HG03108 (cell line): ENCODE results near the gene U2AF1L4.
"Not testable (repeated sequence)": the region's sequence is repeated elsewhere in the genome, so short reads cannot be mapped to it uniquely, and the experiment has no call there.

Experiments
- ATAC-seq: cut with Tn5 transposase; IDR thresholded peaks from one replicate; pipeline ENCODE4 v1.9.1; 2021; ENCODE audit warnings: moderate library complexity; ENCODE audit not compliant: unreplicated experiment

The U2AF1L4 gene

GRCh38 chr19:35781650-35782049 lies 36.4 kb upstream of the U2AF1L4 start:
- no peak for ATAC-seq

GRCh38 chr19:35780717-35781116 lies 35.5 kb upstream of the U2AF1L4 start:
- no peak for ATAC-seq

GRCh38 chr19:35780058-35780457 lies 34.8 kb upstream of the U2AF1L4 start:
- ATAC-seq, result no peak

GRCh38 chr19:35779033-35779432 lies 33.8 kb upstream of the U2AF1L4 start:
- no peak for ATAC-seq

- ATAC-seq, result no peak
These were observed 32.7 kb upstream of the U2AF1L4 start for GRCh38 chr19:35777961-35778360.

- no peak for ATAC-seq
These were observed 32.0 kb upstream of the U2AF1L4 start for GRCh38 chr19:35777086-35777841.

- ATAC-seq, result no peak
These were observed 31.0 kb upstream of the U2AF1L4 start for GRCh38 chr19:35776102-35776788.

- peak; percentile 94 for ATAC-seq
These were observed 30.3 kb upstream of the U2AF1L4 start, which contains the start of gene ARHGAP33 for GRCh38 chr19:35775298-35776101. TSS of gene ARHGAP33 (plus strand) at chr19:35775564. CDS start at chr19:35775659, 95 bp downstream.

- no peak for ATAC-seq
These were observed 29.8 kb upstream of the U2AF1L4 start for GRCh38 chr19:35775046-35775297.

- no peak for ATAC-seq
These were observed 29.2 kb upstream of the U2AF1L4 start for GRCh38 chr19:35774274-35775045.

- ATAC-seq, result no peak
These were observed 28.0 kb upstream of the U2AF1L4 start for GRCh38 chr19:35773020-35773806.

GRCh38 chr19:35772362-35772761 lies 27.1 kb upstream of the U2AF1L4 start:
- not testable (repeated sequence) for ATAC-seq

GRCh38 chr19:35768082-35768421 lies 22.8 kb upstream of the U2AF1L4 start:
- no peak for ATAC-seq

GRCh38 chr19:35767288-35768081 lies 22.3 kb upstream of the U2AF1L4 start:
- no peak for ATAC-seq

GRCh38 chr19:35766571-35767104 lies 21.4 kb upstream of the U2AF1L4 start:
- ATAC-seq, result no peak

GRCh38 chr19:35764432-35765315 lies 19.5 kb upstream of the U2AF1L4 start:
- no peak for ATAC-seq

GRCh38 chr19:35760711-35761349 lies 15.6 kb upstream of the U2AF1L4 start:
- no peak for ATAC-seq

GRCh38 chr19:35759697-35760096 lies 14.5 kb upstream of the U2AF1L4 start:
- ATAC-seq, result no peak
